Measurements from ENCODE around the gene RIMKLB. TPM values are rescaled to one million over a fixed set of nuclear protein-coding genes. Genes with fewer than 3 reads are reported as not detected.
"Not testable (repeated sequence)": the region's sequence is repeated elsewhere in the genome, so short reads cannot be mapped to it uniquely, and the experiment has no call there.

Gene RIMKLB
- total RNA-seq, 1 donor from 2014 or later, result 10.6 TPM

GRCh38 chr12:8820676-8821407, 123.1 kb downstream of the RIMKLB start:
- not testable (repeated sequence) for ATAC-seq

- peak; percentile 30 for ATAC-seq
Observed at GRCh38 chr12:8821591-8821990, 123.8 kb downstream of the RIMKLB start.

GRCh38 chr12:8822298-8822697, 124.5 kb downstream of the RIMKLB start, which contains the start of gene A2ML1:
TSS of gene A2ML1 (plus strand) at chr12:8822621. CDS start at chr12:8822652, 31 bp downstream.
- ATAC-seq, result peak; percentile 95

DNA sequence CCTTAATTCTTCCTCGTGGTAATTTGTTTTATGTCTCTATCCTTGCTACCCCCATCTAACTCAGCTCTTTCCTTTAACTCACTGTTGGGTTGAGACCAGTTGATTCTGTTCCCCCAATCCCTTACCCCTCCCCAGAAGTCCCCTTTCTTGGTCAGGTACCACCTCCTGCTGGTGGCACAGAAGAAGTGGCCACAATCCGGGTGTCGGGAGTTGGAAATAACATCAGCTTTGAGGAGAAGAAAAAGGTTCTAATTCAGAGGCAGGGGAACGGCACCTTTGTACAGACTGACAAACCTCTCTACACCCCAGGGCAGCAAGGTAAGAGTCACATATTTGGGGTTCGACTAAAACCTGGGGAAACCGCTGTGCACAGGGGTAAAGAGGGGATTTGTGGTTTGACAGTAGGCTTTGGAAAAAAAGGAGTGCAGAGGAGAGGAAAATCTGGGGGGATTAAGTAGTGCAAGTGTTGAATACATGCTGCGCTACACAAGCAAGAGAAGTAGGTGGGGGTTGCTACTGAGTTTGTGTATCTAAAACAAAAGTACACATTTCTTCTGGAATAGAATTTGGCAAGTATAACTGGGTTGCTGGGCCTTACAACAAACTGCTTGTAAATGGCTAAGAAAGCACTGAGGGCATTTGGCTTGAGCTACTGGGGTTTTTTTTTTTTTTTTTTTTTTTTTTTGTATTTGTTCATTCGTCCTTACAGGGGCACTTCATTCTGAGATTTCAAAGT, 125.9 kb downstream of the RIMKLB start:
- peak; percentile 27 for ATAC-seq

- ATAC-seq, result peak; percentile 52
Observed at GRCh38 chr12:8827551-8828256, 129.9 kb downstream of the RIMKLB start.

DNA sequence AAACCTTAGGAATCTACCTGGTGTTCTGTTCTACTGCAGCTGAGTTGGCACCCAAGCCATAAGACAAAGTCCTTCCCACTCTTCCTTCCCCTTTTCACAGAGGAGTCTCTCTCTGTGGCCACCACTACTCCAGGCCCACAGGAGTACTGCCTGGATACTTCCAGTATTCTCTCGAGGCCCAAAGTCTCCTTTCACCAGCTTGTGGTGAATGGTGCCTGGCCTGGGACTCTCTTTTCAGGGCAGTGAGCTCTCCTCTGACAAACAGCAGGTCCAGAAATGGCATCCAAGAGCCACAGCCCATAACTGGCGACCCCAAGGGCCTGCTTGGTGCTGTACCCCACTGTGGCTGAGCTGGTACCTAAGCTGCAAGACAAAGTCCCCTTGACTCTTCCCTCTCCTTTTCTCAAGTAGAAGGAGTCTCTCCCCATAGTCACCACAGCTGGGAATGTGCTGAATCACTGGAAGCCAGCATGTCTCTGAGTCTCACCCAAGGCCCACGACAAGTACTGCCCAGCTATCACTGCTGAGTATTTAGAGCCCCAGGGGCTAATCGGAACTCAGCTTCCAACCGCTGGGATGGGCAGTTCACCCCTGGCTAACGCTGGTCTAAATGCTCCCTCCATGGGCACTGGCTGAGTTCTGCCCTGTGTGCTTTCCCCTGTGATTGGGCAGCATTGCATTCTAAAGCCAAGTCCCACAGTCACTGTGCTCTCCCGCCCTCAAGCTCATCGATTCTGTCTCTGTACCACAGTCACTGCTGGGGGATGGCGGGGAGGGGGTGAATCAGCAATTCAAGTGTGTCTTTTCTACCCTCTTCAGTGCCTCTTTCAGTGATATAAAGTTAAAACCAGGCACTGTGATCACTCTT, 130.7 kb downstream of the RIMKLB start:
- peak; percentile 25 for ATAC-seq

GRCh38 chr12:8829125-8829518, 131.3 kb downstream of the RIMKLB start:
- ATAC-seq, result peak; percentile 81

GRCh38 chr12:8829621-8830020, 131.8 kb downstream of the RIMKLB start:
- ATAC-seq, result peak; percentile 80

GRCh38 chr12:8831116-8831515, 133.3 kb downstream of the RIMKLB start:
- no peak for ATAC-seq

DNA sequence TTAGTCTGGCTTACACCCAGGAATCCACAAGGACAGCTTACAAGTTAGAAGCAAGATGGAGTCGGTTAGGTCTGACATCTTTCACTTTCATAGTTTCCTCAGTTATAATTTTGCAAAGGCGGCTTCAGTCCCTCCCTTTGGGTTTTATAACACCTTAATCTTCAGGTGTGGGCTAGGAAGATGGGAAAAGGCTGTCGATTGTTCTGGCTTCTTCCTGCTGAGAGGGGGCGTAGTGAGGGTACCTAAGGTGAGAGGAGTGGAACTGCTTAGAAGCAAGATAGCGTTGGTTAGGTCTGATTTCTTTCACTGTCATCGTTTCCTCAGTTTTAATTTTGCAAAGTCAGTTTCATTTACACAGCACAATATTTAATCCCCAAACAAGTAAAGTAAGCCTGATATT, 134.7 kb downstream of the RIMKLB start:
- ATAC-seq, result no peak

Other genes starting within 250 kb of the RIMKLB start
- gene CLEC6A, start 242.0 kb upstream of the RIMKLB start, total RNA-seq, result not detected
- gene CLEC4D, start 184.5 kb upstream of the RIMKLB start, total RNA-seq, result 0.24 TPM
- not detected for gene CLEC4E, start 157.1 kb upstream of the RIMKLB start, total RNA-seq
- gene AICDA, start 85.1 kb upstream of the RIMKLB start, total RNA-seq, result not detected
- gene MFAP5, start 35.2 kb upstream of the RIMKLB start, total RNA-seq, result 3.3 TPM
- 720 TPM for gene A2ML1, start 124.6 kb downstream of the RIMKLB start, total RNA-seq
- gene PHC1, start 216.5 kb downstream of the RIMKLB start, total RNA-seq, result 14.5 TPM